HG03135 (cell line): Measurements from ENCODE around the gene GTF2F2.
"Not testable (repeated sequence)": the region's sequence is repeated elsewhere in the genome, so short reads cannot be mapped to it uniquely, and the experiment has no call there.

Experiments used
- ATAC-seq: cut with Tn5 transposase; IDR thresholded peaks from one replicate; pipeline ENCODE4 v1.9.1; 2021; ENCODE audit warnings: mild to moderate bottlenecking, moderate library complexity; ENCODE audit not compliant: unreplicated experiment

GTF2F2 gene

GRCh38 chr13:45244736-45245135, 124.4 kb downstream of the GTF2F2 start:
- ATAC-seq: not testable (repeated sequence)

GRCh38 chr13:45249662-45250061, 129.4 kb downstream of the GTF2F2 start:
- ATAC-seq: no peak

DNA sequence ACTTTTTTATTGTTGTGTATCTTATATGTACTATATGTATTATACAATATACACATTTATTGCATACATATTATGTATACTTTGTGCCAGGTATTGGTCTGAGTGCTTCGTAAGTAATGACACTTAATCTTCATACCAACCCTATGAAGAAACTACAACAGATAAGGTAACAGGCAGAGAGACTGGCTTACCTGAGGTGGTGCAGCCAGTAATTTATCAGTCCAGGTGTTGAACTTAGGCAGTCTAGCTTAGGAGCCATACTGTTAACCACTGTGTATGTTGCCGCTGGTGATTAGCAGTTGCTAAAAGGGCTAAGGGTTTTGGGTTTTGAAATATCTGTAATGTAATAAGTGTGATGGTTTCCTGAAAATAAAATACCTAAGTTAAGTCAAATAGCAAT, 134.1 kb downstream of the GTF2F2 start:
- no peak for ATAC-seq

- ATAC-seq: no peak
These were observed 135.1 kb downstream of the GTF2F2 start for GRCh38 chr13:45255247-45255987.

DNA sequence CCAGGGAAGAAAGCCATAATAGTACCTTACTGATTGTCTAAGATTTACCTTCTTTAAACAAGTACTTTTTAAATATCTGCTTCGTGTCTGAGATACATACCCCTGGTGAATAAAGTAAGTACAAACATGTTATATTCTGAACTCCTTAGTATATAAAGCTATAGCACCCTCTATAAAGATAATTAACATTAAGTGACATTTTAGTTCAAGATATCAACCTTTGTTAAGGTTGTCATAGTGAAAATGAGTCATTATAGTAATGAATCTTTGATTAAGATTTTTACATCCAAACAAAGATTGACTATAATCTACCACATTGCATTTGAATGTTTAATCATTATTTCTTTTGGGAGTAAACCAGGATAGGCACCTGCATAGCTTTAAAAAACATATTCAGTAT, 135.9 kb downstream of the GTF2F2 start:
- no peak for ATAC-seq

- no peak for ATAC-seq
These were observed 137.5 kb downstream of the GTF2F2 start for GRCh38 chr13:45257638-45258333.

DNA sequence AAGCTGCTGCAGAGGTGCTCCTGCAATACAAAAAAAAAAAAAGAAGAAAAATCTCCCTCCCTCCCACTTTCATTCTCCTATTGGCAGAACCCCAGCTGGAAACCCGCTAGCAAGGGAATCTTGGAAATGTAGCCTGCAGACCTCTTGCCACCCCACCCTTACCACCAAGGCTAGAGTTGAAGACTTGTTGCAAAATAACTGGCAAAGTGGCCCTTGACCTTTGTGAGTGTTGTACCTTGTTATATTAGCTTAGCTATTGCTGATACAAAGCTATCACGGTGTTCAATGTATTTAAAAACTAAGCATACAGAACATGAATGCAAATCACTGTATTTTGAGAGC, 138.0 kb downstream of the GTF2F2 start:
- ATAC-seq: no peak

DNA sequence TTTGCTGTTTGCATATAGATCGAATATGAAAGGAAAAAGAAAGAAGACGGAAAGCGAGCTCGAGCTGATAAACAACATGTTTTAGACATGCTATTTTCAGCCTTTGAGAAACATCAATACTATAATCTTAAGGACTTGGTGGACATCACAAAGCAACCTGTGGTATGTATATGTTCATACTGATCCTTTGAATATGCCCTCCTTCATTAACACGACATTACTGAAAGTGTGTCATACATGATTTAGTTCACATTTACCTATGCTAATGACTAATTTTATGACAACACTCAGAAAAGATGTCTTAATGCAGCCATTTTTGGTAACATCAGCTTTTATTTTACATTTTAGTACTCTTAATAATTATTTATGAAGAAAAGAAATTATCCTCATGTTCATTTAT, 146.9 kb downstream of the GTF2F2 start:
- no peak for ATAC-seq

GRCh38 chr13:45269204-45269603, 148.9 kb downstream of the GTF2F2 start:
- ATAC-seq: no peak

GRCh38 chr13:45276913-45277312, 156.6 kb downstream of the GTF2F2 start:
- no peak for ATAC-seq

- ATAC-seq: no peak
These were observed 157.9 kb downstream of the GTF2F2 start for GRCh38 chr13:45278096-45278645.

DNA sequence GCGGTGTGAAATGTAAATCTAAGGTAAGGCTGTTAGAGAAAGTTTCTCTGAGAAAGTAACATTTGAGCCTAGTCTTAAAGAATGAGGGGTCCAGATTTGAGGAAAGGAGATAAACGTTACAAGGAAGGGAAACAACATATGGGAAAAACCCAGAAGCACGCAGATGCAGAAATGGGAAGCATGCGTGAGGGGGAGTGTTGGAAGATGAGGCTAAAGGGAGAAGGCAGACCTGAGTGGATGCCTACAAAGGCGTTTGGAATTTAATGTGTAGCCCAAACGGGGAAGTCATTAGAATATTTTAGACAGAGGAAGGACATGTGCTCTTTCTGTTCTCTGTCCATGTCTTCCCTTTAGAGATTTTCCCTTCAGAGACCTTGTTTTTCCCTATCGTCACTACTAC, 159.7 kb downstream of the GTF2F2 start:
- ATAC-seq: no peak

DNA sequence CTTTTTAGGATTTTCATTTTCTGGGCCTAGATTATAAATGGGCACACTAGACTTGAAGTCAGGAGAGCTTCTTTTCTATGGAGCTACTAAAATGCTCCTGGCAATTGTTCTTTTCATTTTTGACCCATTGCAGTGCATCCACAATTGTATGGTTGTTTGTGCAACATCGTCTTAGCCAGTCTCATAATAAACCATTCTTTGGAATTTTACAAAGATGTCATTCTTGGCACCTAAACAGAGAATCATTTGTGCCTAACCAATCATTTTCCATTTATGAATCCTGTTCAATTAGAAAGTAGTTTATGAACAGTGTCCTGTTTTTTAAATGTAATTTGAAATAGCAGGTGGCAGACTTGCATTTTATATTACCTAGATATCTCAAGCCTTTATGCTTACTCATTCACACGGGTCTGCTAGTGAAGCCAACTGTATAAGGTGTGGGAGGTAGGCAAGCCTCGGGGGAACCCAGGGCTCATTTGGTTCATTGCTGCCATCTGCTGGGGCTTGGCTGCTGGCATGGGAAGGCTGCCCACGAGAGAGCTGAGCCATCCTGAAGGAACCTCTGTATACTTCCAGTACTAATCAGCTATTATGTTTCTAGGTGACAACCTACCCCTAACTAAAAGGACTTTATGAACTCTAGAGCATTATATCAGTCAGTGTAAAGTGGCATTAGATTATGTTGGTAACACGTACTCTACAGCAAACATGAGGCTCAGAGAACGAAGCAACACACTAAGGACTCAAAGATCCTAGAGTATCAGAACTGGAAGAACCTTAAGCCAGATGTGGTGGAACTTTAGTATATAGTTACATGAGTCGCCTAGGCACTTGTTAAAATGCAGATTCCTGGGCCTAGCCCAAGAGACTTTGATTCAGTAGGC, 160.7 kb downstream of the GTF2F2 start:
- ATAC-seq: peak; percentile 70

- ATAC-seq: no peak
These were observed 162.7 kb downstream of the GTF2F2 start for GRCh38 chr13:45282994-45283393.

- ATAC-seq: no peak
These were observed 169.7 kb downstream of the GTF2F2 start for GRCh38 chr13:45289936-45290563.

DNA sequence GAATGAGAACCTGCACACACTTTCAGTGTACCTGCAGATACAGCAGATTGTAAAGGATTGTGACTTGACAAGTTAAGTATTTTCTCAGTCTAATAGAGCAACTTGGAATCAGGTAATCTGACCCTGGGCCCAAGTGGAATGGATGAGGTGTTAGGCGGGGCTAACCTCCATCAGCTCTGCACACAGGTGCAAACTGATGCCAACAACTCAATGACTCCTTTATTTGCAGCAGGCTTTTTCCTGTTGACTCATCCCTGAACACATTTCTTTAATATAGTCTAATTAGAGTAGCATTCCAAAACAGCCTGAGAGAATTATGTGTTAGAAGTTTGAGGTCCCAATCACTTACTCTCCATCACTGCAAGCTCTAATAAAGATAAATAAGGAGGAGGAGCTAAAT, 171.9 kb downstream of the GTF2F2 start:
- no peak for ATAC-seq

DNA sequence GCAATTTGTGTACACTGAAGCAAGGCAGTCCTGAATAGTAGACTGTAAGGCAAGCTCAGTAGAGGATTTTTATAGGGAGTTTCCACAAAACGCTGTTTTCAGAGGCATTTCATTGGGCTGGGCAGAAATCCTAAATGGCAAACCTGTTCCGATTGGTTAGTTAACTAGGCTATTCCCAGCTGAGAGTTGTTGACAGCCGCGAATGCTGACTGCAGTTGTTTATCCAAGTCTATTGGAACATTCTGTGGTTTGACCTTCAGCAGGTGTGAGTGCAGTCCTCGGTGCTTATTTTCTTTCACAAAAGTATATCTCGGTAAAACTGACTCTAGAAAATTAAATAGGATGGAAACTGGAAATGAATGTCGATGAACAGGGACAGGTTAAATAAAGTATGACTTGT, 175.2 kb downstream of the GTF2F2 start:
- no peak for ATAC-seq

- ATAC-seq: no peak
These were observed 175.9 kb downstream of the GTF2F2 start for GRCh38 chr13:45296259-45296658.

- no peak for ATAC-seq
These were observed 177.3 kb downstream of the GTF2F2 start for GRCh38 chr13:45297456-45298205.

- ATAC-seq: no peak
These were observed 177.8 kb downstream of the GTF2F2 start for GRCh38 chr13:45298206-45298505.
